ES-I3 (cell line): ENCODE measurements around the gene CIDEB.

Source experiments
- H3K36me3 ChIP-seq: 2 replicates; pipeline ENCODE4 v1.6.1; 2013; ENCODE audit warnings: mild to moderate bottlenecking, low read length, control low read depth, moderate library complexity; ENCODE audit not compliant: insufficient read depth
- H3K4me1 ChIP-seq: 2 replicates; pipeline ENCODE4 v1.6.1; 2013; ENCODE audit warnings: mild to moderate bottlenecking, control low read depth, low read length; ENCODE audit not compliant: insufficient read depth
- H3K9ac ChIP-seq: 2 replicates; pipeline ENCODE4 v1.6.1; 2013; ENCODE audit warnings: low read depth, mild to moderate bottlenecking, low read length, moderate library complexity
- H3K9me3 ChIP-seq: 2 replicates; pipeline ENCODE4 v1.6.1; 2013; ENCODE audit warnings: mild to moderate bottlenecking, low read length, moderate library complexity; ENCODE audit not compliant: control insufficient read depth, insufficient read depth

The CIDEB gene

GRCh38 chr14:24268225-24268624 lies 39.6 kb downstream of the CIDEB start:
- Histone ChIP-seq H3K9me3 (no peaks in the 10 kb centered on the region), H3K4me1 (peaks cover 10% of the 10 kb centered on the region; the same call in 1 of the 2 replicates), H3K36me3 (no peaks in the 10 kb centered on the region), H3K9ac (no peak overlapping the region)

GRCh38 chr14:24267516-24267915 lies 40.3 kb downstream of the CIDEB start:
- no peaks in the 10 kb centered on the region for H3K9me3 ChIP-seq
- peaks cover 11% of the 10 kb centered on the region; the same call in 1 of the 2 replicates for H3K4me1 ChIP-seq
- no peak overlapping the region for H3K9ac ChIP-seq
- no peaks in the 10 kb centered on the region for H3K36me3 ChIP-seq

GRCh38 chr14:24266344-24267244 lies 41.2 kb downstream of the CIDEB start:
- Histone ChIP-seq H3K9me3 (no peaks in the 10 kb centered on the region), H3K36me3 (no peaks in the 10 kb centered on the region), H3K4me1 (0 out of 2 replicates have a peak, but pooled peaks cover 6% of the 10 kb centered on the region), H3K9ac (no peak overlapping the region)

GRCh38 chr14:24264298-24264697 lies 43.5 kb downstream of the CIDEB start:
- Histone ChIP-seq H3K4me1 (0 out of 2 replicates have a peak, but pooled peaks cover 6% of the 10 kb centered on the region), H3K36me3 (no peaks in the 10 kb centered on the region), H3K9me3 (no peaks in the 10 kb centered on the region), H3K9ac (no peak overlapping the region)

DNA sequence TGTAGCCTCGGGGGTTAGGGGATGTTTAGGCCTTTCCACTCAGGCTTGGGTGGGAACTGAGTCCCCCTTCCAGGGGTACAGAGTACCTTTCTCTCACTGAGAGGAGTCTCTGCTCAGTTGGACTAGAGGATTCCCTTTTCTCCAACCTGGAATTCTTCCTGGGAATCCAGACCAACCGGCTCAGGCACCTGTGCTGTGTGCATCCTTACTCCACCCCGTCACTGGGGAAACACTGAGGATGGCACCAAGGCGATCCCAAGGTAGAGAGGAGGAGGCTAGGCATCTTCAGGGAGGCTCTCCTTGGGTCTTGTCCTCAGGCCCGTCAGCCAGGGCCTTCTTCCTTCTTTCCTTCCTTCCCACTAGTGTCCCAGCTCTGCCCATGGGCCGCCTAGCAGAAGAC lies 43.9 kb downstream of the CIDEB start:
- Histone ChIP-seq H3K9ac (no peak overlapping the region), H3K9me3 (no peaks in the 10 kb centered on the region), H3K4me1 (0 out of 2 replicates have a peak, but pooled peaks cover 6% of the 10 kb centered on the region), H3K36me3 (no peaks in the 10 kb centered on the region)

GRCh38 chr14:24262821-24263733 lies 44.7 kb downstream of the CIDEB start, which contains the start of gene TGM1:
Gene TGM1 (minus strand): TSS chr14:24263177. CDS start chr14:24262352, 825 bp downstream.
- Histone ChIP-seq H3K4me1 (0 out of 2 replicates have a peak, but pooled peaks cover 6% of the 10 kb centered on the region), H3K9ac (no peak within 1 kb of the TSS), H3K36me3 (no peaks in the 10 kb centered on the region), H3K9me3 (no peaks in the 10 kb centered on the region)

DNA sequence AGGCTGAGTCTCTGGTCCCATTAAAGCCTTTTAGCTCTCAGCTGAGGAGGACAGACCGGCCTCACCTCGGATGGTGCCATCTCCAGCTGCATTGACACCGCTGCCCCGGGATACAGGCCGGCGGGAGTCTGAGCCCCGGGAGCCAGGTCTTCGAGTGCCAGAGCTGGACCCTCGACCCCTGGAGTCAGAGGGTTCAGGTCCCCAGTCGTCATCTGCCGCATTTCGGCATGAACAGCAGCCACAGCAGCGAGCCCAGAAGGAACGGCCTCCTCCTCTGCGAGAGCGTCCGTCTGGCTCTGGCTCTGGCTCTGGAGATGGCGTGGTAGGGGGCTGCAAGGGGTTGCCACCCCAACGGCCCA lies 45.8 kb downstream of the CIDEB start:
- Histone ChIP-seq H3K9me3 (no peaks in the 10 kb centered on the region), H3K9ac (no peak overlapping the region), H3K36me3 (no peaks in the 10 kb centered on the region), H3K4me1 (0 out of 2 replicates have a peak, but pooled peaks cover 6% of the 10 kb centered on the region)

GRCh38 chr14:24261256-24261968 lies 46.4 kb downstream of the CIDEB start:
- H3K9ac ChIP-seq, result no peak overlapping the region
- no peaks in the 10 kb centered on the region for H3K9me3 ChIP-seq
- H3K36me3 ChIP-seq, result no peaks in the 10 kb centered on the region
- H3K4me1 ChIP-seq, result 0 out of 2 replicates have a peak, but pooled peaks cover 6% of the 10 kb centered on the region

DNA sequence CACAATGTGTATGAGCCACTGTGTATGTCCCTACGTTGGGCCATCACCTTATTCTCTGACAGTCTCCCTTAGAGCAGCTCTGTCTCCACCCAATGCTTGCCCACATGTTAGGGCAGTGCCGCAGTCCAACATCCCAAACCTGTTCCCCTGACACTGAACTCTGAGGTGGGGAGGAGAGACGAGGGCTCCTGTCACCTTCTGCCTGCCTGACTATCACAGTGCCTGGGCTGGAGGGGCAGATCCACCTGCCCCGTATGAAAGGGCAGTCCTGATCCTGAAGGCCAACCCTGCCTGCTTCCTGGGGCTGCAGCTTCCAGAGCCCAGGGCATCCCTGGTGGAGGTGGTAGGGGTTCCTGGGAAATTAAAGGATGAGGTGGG lies 47.0 kb downstream of the CIDEB start:
- Histone ChIP-seq H3K9ac (no peak overlapping the region), H3K4me1 (0 out of 2 replicates have a peak, but pooled peaks cover 6% of the 10 kb centered on the region), H3K9me3 (no peaks in the 10 kb centered on the region), H3K36me3 (no peaks in the 10 kb centered on the region)

DNA sequence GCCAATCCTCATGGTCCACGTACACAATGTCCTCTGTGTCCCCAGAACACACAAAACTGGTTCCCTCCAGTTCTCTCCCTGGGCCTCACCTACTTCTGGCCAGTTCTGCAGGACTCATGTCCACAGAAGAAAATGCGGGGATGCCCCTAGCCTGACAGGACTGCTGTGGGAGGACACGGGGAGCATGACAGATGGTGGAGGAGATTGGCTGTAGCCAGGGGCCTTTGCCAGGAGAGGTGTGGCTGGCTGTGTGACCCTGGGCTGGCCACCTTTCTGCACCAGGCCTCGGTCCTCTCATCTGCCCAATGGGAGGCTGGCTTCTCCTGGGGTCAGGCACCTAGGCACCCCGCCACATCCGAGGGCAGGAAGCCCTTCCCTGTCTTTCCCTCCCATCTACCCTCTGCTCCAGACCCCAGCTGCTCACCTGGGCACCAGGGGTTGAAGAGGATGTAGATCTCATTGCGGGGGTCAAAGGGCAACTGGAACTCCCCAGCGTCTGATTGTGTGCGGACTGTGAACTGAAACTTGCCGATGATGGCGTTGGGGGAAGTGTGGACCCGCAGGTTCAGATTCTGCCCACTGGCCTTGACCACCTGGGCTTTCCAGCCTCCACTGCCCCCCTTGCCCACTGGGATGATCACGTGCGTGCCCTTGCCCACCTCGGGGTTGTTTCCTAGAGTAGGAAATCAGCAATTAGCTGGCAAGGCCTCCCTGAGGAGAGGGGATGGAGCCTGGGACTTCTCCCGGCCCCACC lies 47.6 kb downstream of the CIDEB start:
- H3K9ac ChIP-seq, result no peak overlapping the region
- H3K36me3 ChIP-seq, result no peaks in the 10 kb centered on the region
- H3K4me1 ChIP-seq, result 0 out of 2 replicates have a peak, but pooled peaks cover 6% of the 10 kb centered on the region
- H3K9me3 ChIP-seq, result no peaks in the 10 kb centered on the region

DNA sequence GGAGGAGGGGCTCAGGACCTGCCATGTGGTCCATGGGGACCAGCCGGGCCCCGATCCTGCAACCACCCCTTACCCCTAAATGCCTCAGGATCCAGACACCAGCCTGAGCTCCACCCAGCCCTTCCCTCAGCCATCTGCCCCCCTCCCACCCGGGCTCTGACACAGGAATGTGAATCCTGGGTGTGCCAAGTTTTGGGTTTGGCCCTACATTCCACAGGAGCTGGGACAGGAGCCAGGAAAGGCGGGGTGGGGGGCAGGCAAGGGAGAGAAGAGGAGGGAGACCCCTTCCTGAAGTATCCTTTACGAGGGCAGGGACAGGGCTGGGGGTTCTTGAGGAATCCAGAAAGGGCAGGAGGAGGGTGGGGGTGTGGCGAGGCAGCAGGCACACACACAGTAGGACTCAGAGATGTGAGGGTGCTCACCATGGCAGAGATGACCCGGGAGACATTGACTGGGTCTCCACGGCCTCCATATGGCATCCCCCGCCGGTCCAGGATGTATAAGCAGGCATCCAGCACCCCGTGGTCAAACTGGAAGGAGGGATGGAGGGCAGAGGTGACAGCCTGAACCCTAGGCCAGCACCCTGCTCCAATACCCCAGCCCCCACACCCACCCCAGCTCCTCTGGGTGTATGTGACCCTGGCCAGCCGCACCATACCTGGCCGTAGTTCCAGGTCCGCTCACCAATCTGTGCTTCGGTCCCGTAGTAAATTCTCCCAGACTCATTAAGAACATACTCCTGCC lies 48.3 kb downstream of the CIDEB start:
- Histone ChIP-seq H3K4me1 (0 out of 2 replicates have a peak, but pooled peaks cover 6% of the 10 kb centered on the region), H3K36me3 (no peaks in the 10 kb centered on the region), H3K9ac (no peak overlapping the region), H3K9me3 (no peaks in the 10 kb centered on the region)

DNA sequence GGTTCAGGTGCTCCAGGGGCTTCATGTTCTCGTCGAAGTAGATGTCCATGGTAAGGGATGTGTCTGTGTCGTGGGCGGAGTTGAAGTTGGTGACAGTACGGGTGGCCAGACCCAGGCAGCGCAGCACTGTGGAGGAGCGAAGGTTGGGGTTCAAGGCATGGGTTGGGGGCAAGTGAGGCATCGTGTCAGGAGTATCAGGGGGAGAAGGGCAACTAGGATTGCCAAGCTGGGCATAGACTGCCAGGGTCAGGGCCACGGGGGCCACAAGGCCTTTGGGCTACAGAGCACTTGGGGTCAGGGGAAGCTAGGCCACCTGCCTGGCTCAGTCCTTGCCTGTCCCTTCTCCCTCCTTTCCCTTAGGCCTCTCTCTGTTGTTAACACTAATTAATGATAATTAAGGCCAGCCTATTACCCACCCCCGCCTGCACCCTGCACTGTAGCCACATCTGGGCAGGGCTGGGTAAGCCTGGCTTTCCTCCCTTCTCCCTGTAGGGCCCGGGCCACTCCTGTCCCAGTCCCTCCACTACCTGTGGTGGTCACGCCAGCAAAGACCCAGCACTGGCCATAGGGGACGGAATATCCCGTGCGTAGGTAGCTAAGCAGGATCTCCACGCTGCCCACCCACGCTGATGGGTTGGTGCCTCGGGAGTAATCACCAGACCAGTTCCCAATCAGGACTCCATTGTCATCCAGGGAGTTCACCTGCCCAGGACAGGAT lies 49.1 kb downstream of the CIDEB start:
- no peak overlapping the region for H3K9ac ChIP-seq
- 0 out of 2 replicates have a peak, but pooled peaks cover 6% of the 10 kb centered on the region for H3K4me1 ChIP-seq
- no peaks in the 10 kb centered on the region for H3K36me3 ChIP-seq
- H3K9me3 ChIP-seq, result no peaks in the 10 kb centered on the region
